ENCODE results near the gene SCAI.

Gene SCAI

DNA sequence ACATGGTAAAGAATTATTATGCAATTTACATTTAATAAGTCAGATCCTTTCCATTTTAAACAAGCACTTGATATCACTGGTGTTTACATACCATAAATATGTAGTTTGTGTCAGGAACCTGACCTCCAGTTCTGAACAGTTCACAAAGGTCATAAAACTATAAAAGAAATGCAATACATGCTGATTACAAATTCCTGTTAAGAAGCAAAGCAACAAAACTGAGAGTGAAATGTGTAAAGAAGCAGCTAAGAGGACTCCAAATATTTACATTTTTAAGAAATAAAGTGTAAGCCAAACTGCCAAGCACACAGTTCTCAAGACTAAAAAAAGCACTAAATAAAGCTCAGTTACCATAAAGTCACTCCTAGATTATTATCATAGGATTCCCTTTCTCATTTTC is 17.4 kb upstream of the SCAI start:
- H3K9ac ChIP-seq (ENCODE audit: low read length): no peak overlapping the region
- H3K14ac ChIP-seq (ENCODE audit: low read length): no peak overlapping the region

DNA sequence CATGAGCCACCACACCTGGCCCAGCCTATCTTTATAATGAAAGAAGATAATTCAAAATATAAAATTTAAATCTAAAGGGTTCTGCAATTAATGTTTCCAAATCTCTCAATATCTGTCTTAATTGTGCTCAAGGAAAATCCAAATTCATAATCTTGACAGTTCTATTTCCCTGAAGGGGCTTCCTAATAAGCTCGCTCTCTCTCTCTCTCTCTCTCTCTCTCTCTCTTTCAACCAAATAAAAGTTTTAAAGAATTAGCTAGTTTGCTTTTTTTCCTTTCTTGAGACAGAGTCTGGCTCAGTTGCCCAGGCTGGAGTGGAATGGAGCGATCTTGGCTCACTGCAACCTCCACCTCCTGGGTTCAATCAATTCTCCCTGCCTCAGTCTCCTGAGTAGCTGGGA is 13.2 kb upstream of the SCAI start:
- Histone ChIP-seq H3K23ac (ENCODE audit: low read length) (no peak overlapping the region), H3K9me3 (ENCODE audit: insufficient read depth, low read depth, low read length) (no peaks in the 10 kb centered on the region), H4K12ac (ENCODE audit: low read depth, low read length) (no peak overlapping the region), H4K8ac (ENCODE audit: low read depth, low read length) (no peak overlapping the region), H2AK5ac (ENCODE audit: low read length) (no peak overlapping the region), H2AFZ (ENCODE audit: insufficient read depth, low read length, poor library complexity) (no peak overlapping the region), H3K79me1 (ENCODE audit: low read length) (no peaks in the 10 kb centered on the region), H3K9ac (ENCODE audit: low read length) (no peak overlapping the region), H2BK12ac (ENCODE audit: low read length) (no peak overlapping the region), H3K36me3 (ENCODE audit: control insufficient read depth in 1 of 2, insufficient read depth in 2 of 2, low read length in 2 of 2) (peaks cover 6 to 12% of the 10 kb centered on the region in 2 experiments), H3K18ac (ENCODE audit: low read length) (no peak overlapping the region), H3K4ac (ENCODE audit: low read depth, low read length) (no peak overlapping the region), H3K4me3 (ENCODE audit: low read depth, low read length) (no peak overlapping the region), H3K4me2 (ENCODE audit: low read length) (no peak overlapping the region), H3K27me3 (ENCODE audit: insufficient read depth, low read length) (no peaks in the 10 kb centered on the region), H3K79me2 (ENCODE audit: control insufficient read depth, insufficient read depth, low read length, poor library complexity) (no peaks in the 10 kb centered on the region), H3K14ac (ENCODE audit: low read length) (no peak overlapping the region), H4K91ac (ENCODE audit: low read depth, low read length) (no peak overlapping the region), H3K27ac (ENCODE audit: low read depth, low read length) (no peak overlapping the region), H3K4me1 (ENCODE audit: control insufficient read depth in 1 of 2, insufficient read depth in 2 of 2, low read length in 2 of 2) (no peaks in the 10 kb centered on the region), H2BK120ac (ENCODE audit: insufficient read depth, low read length, poor library complexity) (no peak overlapping the region), H2BK5ac (ENCODE audit: low read depth, low read length, poor library complexity) (no peak overlapping the region)
- no peak for DNase-seq
- no CpG with 5 or more reads among the region's 2 CpGs for WGBS (ENCODE audit: extremely low coverage, insufficient coverage, insufficient read length)

More for the DNA sequence above, 17.4 kb upstream of the SCAI start:
- Histone ChIP-seq H2BK12ac (ENCODE audit: low read length) (no peak overlapping the region), H3K27me3 (ENCODE audit: insufficient read depth, low read length) (no peaks in the 10 kb centered on the region), H3K18ac (ENCODE audit: low read length) (no peak overlapping the region), H4K12ac (ENCODE audit: low read depth, low read length) (no peak overlapping the region), H3K4me1 (ENCODE audit: control insufficient read depth in 1 of 2, insufficient read depth in 2 of 2, low read length in 2 of 2) (no peaks in the 10 kb centered on the region), H2AK5ac (ENCODE audit: low read length) (no peak overlapping the region), H2BK120ac (ENCODE audit: insufficient read depth, low read length, poor library complexity) (no peak overlapping the region), H3K4me3 (ENCODE audit: low read depth, low read length) (no peak overlapping the region), H3K27ac (ENCODE audit: low read depth, low read length) (no peak overlapping the region), H3K79me1 (ENCODE audit: low read length) (no peaks in the 10 kb centered on the region), H4K91ac (ENCODE audit: low read depth, low read length) (no peak overlapping the region), H3K9me3 (ENCODE audit: insufficient read depth, low read depth, low read length) (no peaks in the 10 kb centered on the region), H2AFZ (ENCODE audit: insufficient read depth, low read length, poor library complexity) (no peak overlapping the region), H2BK5ac (ENCODE audit: low read depth, low read length, poor library complexity) (no peak overlapping the region), H3K23ac (ENCODE audit: low read length) (no peak overlapping the region), H3K4ac (ENCODE audit: low read depth, low read length) (no peak overlapping the region), H3K4me2 (ENCODE audit: low read length) (no peak overlapping the region), H4K8ac (ENCODE audit: low read depth, low read length) (no peak overlapping the region), H3K36me3 (ENCODE audit: control insufficient read depth in 1 of 2, insufficient read depth in 2 of 2, low read length in 2 of 2) (peaks cover 0 to under 1% of the 10 kb centered on the region in 2 experiments), H3K79me2 (ENCODE audit: control insufficient read depth, insufficient read depth, low read length, poor library complexity) (no peaks in the 10 kb centered on the region)
- DNase-seq: no peak

DNA sequence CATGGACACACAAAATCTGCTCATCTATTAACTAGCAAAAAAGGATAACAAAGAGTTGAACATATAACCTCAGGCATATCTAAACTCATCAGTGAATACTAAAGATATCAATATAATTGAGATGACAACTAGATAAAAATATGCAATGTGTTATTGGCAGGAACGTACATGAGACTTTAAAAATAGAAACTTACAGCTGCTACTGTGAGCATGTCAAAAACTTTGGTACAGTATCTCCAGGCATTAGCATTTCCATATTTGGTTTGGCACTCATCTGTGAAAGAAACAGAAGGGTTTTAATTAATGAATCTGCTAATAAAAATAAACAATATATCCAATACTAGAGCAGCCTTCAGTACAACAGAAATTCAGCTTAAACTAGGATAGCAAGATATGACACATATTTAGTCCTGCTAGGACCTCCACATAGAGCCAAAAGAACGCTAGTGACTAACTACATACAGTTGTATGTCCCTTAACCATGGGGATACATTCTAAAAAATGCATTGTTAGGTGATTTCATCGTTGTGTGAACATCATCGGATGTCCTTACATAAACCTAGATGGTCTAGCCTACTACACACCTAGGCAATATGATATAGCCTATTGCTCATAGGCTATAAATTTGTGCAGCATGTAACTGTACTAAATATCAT is 10.5 kb upstream of the SCAI start:
- Histone ChIP-seq H3K4me1 (ENCODE audit: control insufficient read depth in 1 of 2, insufficient read depth in 2 of 2, low read length in 2 of 2) (no peaks in the 10 kb centered on the region), H4K91ac (ENCODE audit: low read depth, low read length) (no peak overlapping the region), H3K27ac (ENCODE audit: low read depth, low read length) (no peak overlapping the region), H3K79me1 (ENCODE audit: low read length) (no peaks in the 10 kb centered on the region), H4K8ac (ENCODE audit: low read depth, low read length) (no peak overlapping the region), H3K4me3 (ENCODE audit: low read depth, low read length) (no peak overlapping the region), H3K79me2 (ENCODE audit: control insufficient read depth, insufficient read depth, low read length, poor library complexity) (no peaks in the 10 kb centered on the region), H3K36me3 (ENCODE audit: control insufficient read depth in 1 of 2, insufficient read depth in 2 of 2, low read length in 2 of 2) (peaks cover 12 to 25% of the 10 kb centered on the region in 2 experiments), H2BK120ac (ENCODE audit: insufficient read depth, low read length, poor library complexity) (no peak overlapping the region), H3K18ac (ENCODE audit: low read length) (no peak overlapping the region), H3K4me2 (ENCODE audit: low read length) (no peak overlapping the region), H2AK5ac (ENCODE audit: low read length) (no peak overlapping the region), H4K12ac (ENCODE audit: low read depth, low read length) (no peak overlapping the region), H3K9me3 (ENCODE audit: insufficient read depth, low read depth, low read length) (no peaks in the 10 kb centered on the region), H3K23ac (ENCODE audit: low read length) (no peak overlapping the region), H3K14ac (ENCODE audit: low read length) (no peak overlapping the region), H3K4ac (ENCODE audit: low read depth, low read length) (no peak overlapping the region), H3K27me3 (ENCODE audit: insufficient read depth, low read length) (no peaks in the 10 kb centered on the region), H3K9ac (ENCODE audit: low read length) (no peak overlapping the region), H2BK12ac (ENCODE audit: low read length) (no peak overlapping the region), H2BK5ac (ENCODE audit: low read depth, low read length, poor library complexity) (no peak overlapping the region), H2AFZ (ENCODE audit: insufficient read depth, low read length, poor library complexity) (no peak overlapping the region)
- WGBS (ENCODE audit: extremely low coverage, insufficient coverage, insufficient read length): no CpG with 5 or more reads among the region's 4 CpGs
- peak in 1 of 2 donors; percentile 49 for DNase-seq

DNA sequence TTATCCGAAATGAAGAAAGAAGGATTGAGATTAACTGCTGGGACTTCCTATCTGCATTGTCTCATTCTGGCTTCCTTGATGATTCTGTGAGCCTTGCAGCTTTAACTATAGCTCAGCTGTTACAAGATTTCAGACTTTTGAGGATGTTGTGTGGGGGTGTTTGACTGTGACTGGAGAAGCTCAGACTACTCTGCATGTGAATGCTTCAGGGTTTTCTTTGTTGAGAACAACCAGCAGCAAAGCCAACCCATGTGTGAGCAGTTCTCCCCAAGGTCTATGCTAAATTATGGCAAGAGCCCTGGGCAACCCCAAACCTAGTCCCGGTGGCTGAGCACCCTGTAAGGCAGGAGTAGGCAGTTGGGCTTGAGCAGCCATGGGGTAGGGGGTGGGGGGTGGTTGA is 8.4 kb upstream of the SCAI start:
- Histone ChIP-seq H2BK120ac (ENCODE audit: insufficient read depth, low read length, poor library complexity) (no peak overlapping the region), H3K4me1 (ENCODE audit: control insufficient read depth in 1 of 2, insufficient read depth in 2 of 2, low read length in 2 of 2) (no peaks in the 10 kb centered on the region), H3K18ac (ENCODE audit: low read length) (no peak overlapping the region), H3K23ac (ENCODE audit: low read length) (no peak overlapping the region), H2AK5ac (ENCODE audit: low read length) (no peak overlapping the region), H3K27ac (ENCODE audit: low read depth, low read length) (no peak overlapping the region), H3K9ac (ENCODE audit: low read length) (no peak overlapping the region), H2BK5ac (ENCODE audit: low read depth, low read length, poor library complexity) (no peak overlapping the region), H4K8ac (ENCODE audit: low read depth, low read length) (no peak overlapping the region), H4K91ac (ENCODE audit: low read depth, low read length) (no peak overlapping the region), H3K4me2 (ENCODE audit: low read length) (no peak overlapping the region), H3K14ac (ENCODE audit: low read length) (no peak overlapping the region), H3K27me3 (ENCODE audit: insufficient read depth, low read length) (no peaks in the 10 kb centered on the region), H2BK12ac (ENCODE audit: low read length) (no peak overlapping the region), H3K4me3 (ENCODE audit: low read depth, low read length) (no peak overlapping the region), H3K79me1 (ENCODE audit: low read length) (no peaks in the 10 kb centered on the region), H3K9me3 (ENCODE audit: insufficient read depth, low read depth, low read length) (no peaks in the 10 kb centered on the region), H4K12ac (ENCODE audit: low read depth, low read length) (no peak overlapping the region), H2AFZ (ENCODE audit: insufficient read depth, low read length, poor library complexity) (no peak overlapping the region), H3K36me3 (ENCODE audit: control insufficient read depth in 1 of 2, insufficient read depth in 2 of 2, low read length in 2 of 2) (peaks cover 12 to 25% of the 10 kb centered on the region in 2 experiments), H3K79me2 (ENCODE audit: control insufficient read depth, insufficient read depth, low read length, poor library complexity) (no peaks in the 10 kb centered on the region), H3K4ac (ENCODE audit: low read depth, low read length) (no peak overlapping the region)
- DNase-seq: no peak
- no CpG with 5 or more reads among the region's 2 CpGs for WGBS (ENCODE audit: extremely low coverage, insufficient coverage, insufficient read length)

Data from trophoblast cell (in vitro differentiated cells and primary cell).